NCI-H2107 (cell line): ENCODE results near the gene PCP2.

Experiments used
- DNase-seq: peaks from one replicate; lab custom pipeline; 2025; lab: John Stamatoyannopoulos, UW

PCP2 gene

GRCh38 chr19:7638802-7639465 is 5.4 kb upstream of the PCP2 start:
- DNase-seq, result no peak

DNA sequence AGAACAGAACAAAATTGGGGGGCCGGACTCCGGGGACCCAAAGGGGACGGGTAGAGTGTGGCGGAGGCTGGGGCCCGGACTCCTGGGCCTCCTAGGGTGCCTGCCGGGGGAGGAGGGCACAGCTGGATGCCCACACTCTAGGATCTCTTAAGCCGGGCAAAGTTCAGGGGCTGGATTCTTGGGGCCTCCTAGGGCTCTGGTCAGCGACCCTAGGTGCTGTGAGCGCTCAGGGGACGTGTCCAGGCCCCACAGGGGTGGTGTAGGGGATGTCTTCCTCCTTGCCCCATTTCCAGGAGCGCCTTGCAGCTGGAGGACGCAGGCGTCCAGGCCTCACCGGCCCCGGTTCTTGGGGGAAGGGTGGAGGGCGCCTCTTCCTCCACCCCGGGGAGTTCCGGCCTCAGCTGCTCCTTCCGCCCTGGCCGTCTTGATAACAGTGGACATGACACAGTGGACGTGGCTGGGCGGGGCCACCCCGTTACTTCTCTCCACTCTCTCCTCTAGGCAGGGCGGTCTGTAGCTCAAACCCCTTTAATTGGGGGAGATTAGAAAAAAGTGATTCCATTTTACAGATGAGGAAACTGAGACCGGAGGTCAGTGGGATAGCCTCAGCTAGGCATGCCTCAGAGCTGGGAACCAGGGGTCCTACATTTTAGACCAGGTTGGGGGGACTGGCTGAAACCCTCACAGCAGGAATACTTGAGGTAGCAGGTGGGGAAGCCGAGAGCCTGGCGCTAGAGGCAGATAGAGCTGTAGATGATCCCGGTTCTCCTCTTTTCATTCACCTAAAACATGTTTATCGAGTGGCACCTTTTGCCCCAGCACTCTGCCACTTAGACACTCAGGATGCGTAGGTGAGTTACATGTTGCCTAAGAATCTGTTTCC is 4.1 kb upstream of the PCP2 start:
- DNase-seq, result no peak

GRCh38 chr19:7636691-7637373 is 3.3 kb upstream of the PCP2 start, which contains the start of gene STXBP2:
Gene STXBP2 (plus strand): TSS chr19:7637110. CDS start chr19:7637150, 40 bp downstream.
- DNase-seq, result peak; percentile 17

- DNase-seq, result no peak
Measured at GRCh38 chr19:7636317-7636690, 2.8 kb upstream of the PCP2 start.

DNA sequence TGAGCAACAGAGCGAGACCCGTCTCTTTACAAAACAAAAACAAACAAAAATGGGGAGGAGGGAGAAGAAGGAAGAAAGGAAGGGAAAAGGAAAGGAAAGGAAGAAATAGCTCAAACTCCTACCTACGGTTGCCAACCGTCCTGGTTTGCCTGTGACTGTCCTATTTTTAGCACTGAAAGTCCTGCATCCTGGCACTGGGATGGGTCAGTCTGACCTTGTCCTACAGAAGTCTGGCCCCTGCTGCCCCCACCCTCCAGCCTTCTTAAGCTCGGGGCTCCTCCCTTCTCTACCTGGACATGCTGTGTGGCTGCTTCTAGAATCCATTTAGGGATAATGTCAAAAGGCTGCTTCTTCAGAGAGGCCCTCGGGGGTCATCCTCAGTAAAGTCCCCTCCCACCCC is 2.2 kb upstream of the PCP2 start:
- no peak for DNase-seq

- no peak for DNase-seq
Measured at GRCh38 chr19:7632340-7633203, 947 bp downstream of the PCP2 start.

DNA sequence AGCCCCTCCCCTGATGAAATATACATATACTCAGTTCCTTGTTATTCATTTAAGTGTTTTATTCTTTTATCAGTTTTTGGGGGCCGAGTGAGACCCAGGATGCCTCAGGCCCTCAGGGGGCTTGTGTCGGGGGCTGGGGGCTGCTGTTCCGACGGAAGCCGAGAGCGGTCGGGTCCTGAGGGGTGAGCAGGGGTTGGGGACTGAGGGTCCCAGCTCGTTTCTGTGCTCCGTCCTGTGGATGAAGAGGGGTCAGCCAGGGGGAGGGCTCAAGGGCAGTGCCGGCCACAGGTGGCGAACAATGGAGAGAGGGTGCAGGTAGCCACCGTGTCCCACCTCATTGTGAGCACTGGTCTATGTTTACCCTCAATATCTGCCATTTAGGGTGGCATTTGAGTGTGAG is 1.9 kb downstream of the PCP2 start:
- DNase-seq, result no peak

- peak; percentile 92 for DNase-seq
Measured at GRCh38 chr19:7629347-7630054, 4.0 kb downstream of the PCP2 start, which contains the start of the genes PET100 and XAB2. Gene PET100 (plus strand): TSS chr19:7629793. CDS start chr19:7629834, 41 bp downstream. Gene XAB2 (minus strand): TSS chr19:7629545. CDS start chr19:7629527, 18 bp downstream.

- no peak for DNase-seq
Measured at GRCh38 chr19:7628589-7629311, 4.8 kb downstream of the PCP2 start.

DNA sequence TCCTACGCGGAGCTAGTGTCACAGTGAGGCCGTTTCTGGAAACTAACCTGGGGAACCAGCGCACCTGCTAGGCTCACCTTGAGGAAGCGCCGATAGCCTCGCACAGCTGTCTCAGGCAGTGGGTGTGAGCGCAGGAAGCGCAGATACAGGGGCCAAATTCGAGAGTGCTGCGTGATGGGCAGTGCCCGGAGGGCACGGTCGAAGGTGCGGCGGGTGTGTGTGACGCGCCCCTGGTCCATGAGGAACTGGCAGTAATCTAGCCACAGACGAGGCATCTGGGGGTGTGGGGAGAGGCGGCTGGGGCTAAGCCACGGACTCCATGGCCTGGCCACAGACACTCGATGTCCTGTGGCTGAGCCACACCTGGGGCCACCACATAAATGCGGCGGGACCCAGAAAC is 6.4 kb downstream of the PCP2 start:
- no peak for DNase-seq

GRCh38 chr19:7625763-7626372 is 7.7 kb downstream of the PCP2 start:
- DNase-seq, result no peak

GRCh38 chr19:7624810-7625209 is 8.7 kb downstream of the PCP2 start:
- no peak for DNase-seq

DNA sequence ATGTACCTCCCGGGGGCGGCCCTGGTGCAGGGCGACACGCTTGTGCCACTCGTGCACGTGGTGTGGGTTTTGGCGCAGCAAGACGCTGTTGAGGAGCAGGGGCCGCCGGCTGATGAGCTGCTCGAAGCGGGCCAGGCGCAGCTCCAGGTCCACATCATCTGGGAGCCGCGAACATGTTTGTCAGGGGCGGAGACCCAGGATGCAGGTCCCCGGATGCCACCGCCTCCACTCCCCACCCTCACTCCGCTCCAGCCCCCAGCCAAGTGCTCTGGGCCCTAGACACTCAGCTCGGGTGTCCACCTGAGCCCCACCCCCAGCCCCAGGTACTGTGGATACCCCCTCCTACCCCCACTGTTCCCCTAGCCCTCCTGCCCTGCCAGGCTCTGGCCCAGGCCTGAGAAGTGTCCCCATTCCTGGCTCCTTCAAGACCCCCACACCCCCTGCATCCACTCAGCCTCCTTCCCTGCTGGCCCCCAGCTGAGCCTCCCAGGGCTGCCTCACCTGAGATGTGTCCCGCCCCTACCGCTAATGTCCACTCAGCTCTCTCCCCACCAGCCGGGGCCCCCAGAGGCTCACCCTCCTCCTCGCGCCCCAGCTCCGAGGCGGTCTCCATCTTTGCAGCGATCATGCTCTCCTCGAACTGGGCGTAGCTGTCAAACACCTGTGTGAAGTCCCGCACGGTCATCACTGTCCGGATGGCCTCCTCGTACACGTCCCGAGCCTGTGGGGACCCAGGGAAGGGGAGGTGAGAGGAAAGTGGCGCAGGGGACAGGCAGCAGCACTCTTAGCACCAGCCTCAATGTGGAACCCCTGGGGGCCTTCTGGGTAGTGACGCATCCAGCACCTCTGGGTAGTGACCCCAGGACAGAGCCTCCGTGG is 9.6 kb downstream of the PCP2 start:
- no peak for DNase-seq

GRCh38 chr19:7622933-7623685 is 10.4 kb downstream of the PCP2 start:
- DNase-seq, result no peak

- DNase-seq, result no peak
Measured at GRCh38 chr19:7620442-7621412, 12.8 kb downstream of the PCP2 start.

DNA sequence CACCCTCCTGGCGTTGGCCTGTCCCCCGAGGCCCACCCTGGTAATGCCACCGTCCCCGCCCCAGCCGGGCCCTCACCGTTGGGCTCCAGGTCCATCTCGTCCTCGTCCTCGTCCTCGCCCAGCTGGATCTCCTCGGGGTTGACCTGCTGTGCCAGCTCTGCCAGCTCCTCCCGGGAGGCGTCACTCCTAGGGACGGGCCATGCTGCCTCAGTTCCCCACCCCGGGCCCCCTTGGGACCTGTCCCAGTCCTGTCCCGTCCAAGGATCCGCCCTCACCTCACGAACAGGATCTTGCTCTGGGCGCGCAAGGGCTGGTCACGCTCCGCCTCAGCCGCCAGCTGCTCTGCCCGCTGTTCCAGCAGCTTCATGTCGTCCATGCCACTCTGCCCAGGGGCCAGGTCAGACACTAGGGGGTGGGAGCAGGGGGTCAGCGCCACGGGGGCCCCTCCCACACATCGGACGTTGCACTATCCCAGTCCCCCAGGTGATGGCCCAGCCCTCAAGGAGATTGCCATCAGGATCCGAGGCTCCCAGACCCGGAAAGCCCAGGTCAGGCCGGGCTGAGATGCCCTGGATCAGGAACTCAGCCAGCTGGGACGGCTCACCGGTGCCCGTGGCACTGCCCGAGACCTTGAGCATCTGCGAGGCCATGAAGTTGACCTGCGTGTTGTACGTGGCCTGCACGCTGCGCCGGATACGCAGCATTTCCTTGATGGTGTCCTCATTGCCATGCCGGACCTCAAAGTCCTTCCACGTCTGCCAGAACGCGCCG is 13.7 kb downstream of the PCP2 start:
- no peak for DNase-seq
